Measurements from ENCODE around the gene CRY2. TPM values are rescaled to one million over a fixed set of nuclear protein-coding genes. Genes with fewer than 3 reads are reported as not detected.

The CRY2 gene
- total and polyA plus RNA-seq, 8 donors: 15.3 to 29.4 (median 20.7) TPM

DNA sequence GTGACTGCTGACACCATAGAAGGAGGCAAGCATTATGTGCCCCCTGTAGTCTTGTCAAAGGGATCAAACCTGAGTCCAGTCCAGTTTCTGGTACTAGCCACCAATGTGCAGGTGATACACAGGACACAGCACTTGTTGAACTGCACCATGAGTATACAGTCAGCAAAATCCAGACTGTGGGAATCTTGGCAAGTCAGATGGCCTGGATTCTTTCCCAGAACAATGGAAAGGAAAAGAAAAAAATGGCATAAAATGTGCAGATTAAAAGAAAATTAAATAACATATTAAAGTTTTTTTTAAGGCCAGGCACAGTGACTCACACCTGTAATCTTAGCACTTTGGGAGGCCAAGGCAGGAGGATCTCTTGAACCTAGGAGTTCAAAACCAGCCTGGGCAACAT is 16.8 kb downstream of the CRY2 start:
- Histone ChIP-seq H3K27me3 (no peaks in the 10 kb centered on the region), H3K9me3 (no peaks in the 10 kb centered on the region), H3K36me3 (peaks cover 0 to 76% (median 17%) of the 10 kb centered on the region in 3 donors), H3K27ac (no peak overlapping the region), H3K4me3 (no peak overlapping the region), H3K4me1 (peaks cover 5 to 10% (median 6%) of the 10 kb centered on the region in 3 donors)
- ATAC-seq (no peak), FAIRE-seq (no peak), DNase-seq (no peak)
- TF ChIP-seq, protein P1, sequence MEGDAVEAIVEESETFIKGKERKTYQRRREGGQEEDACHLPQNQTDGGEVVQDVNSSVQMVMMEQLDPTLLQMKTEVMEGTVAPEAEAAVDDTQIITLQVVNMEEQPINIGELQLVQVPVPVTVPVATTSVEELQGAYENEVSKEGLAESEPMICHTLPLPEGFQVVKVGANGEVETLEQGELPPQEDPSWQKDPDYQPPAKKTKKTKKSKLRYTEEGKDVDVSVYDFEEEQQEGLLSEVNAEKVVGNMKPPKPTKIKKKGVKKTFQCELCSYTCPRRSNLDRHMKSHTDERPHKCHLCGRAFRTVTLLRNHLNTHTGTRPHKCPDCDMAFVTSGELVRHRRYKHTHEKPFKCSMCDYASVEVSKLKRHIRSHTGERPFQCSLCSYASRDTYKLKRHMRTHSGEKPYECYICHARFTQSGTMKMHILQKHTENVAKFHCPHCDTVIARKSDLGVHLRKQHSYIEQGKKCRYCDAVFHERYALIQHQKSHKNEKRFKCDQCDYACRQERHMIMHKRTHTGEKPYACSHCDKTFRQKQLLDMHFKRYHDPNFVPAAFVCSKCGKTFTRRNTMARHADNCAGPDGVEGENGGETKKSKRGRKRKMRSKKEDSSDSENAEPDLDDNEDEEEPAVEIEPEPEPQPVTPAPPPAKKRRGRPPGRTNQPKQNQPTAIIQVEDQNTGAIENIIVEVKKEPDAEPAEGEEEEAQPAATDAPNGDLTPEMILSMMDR (IDR thresholded peaks at IDR 0.05): no peak
- intact Hi-C loops (cut with DNase I): loop anchor here in 1 of 3 donors (10.0 kb wide), 1 partner anchor 51 kb away; the partner anchor contains the start of gene PEX16

DNA sequence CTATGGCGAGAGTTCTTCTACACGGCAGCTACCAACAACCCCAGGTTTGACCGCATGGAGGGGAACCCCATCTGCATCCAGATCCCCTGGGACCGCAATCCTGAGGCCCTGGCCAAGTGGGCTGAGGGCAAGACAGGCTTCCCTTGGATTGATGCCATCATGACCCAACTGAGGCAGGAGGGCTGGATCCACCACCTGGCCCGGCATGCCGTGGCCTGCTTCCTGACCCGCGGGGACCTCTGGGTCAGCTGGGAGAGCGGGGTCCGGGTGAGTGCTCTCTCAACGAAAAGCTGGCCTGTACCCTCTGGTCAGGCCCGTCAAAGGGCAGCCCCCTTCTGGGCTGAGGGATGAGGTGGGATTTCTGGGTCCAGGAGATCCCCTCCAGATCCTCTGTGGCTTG is 22.3 kb downstream of the CRY2 start:
- no peak overlapping the region for H3K27ac ChIP-seq
- H3K27me3 ChIP-seq: no peaks in the 10 kb centered on the region
- peaks cover 0 to 74% (median 32%) of the 10 kb centered on the region in 3 donors for H3K36me3 ChIP-seq
- no peak for ATAC-seq
- TF ChIP-seq, protein P1 (IDR thresholded peaks at IDR 0.05): no peak
- no peak for DNase-seq
- 87 to 89% methylated on average over 12 of the region's 12 CpGs for WGBS, 2 donors
- H3K4me3 ChIP-seq: no peak overlapping the region
- no peaks in the 10 kb centered on the region for H3K4me1 ChIP-seq
- no peak for FAIRE-seq
- intact Hi-C loops (cut with DNase I): loop anchor here in 1 of 3 donors (10.0 kb wide), 1 partner anchor 45 kb away; the partner anchor contains the start of gene PEX16
- no peaks in the 10 kb centered on the region for H3K9me3 ChIP-seq

DNA sequence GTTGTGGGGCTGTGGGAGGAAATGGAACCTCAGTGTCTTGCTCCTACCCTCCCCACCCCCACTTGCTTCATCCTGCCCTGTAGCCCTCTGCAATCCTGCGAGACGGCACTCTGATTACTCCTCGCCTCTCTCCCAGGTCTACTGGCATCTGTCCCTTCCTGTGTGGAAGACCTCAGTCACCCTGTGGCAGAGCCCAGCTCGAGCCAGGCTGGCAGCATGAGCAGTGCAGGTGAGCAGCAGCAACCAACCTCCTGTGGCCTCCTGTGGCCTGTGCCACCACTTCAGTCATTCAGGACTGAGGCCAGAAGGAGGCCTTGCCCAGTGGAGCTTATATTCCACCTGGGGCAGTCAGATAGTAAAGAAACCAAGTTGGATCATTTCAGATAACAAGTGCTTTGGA is 23.4 kb downstream of the CRY2 start:
- 87 to 94% methylated on average over 4 of the region's 4 CpGs for WGBS, 2 donors
- no peak overlapping the region for H3K27ac ChIP-seq
- intact Hi-C loops (cut with DNase I): loop anchor here in 1 of 3 donors (10.0 kb wide), 1 partner anchor 134 kb away; no protein-coding TSS in a partner anchor
- H3K27me3 ChIP-seq: no peaks in the 10 kb centered on the region
- no peaks in the 10 kb centered on the region for H3K4me1 ChIP-seq
- DNase-seq (no peak), FAIRE-seq (no peak), ATAC-seq (no peak)
- peaks cover 0 to 69% (median 32%) of the 10 kb centered on the region in 3 donors for H3K36me3 ChIP-seq
- no peak overlapping the region for H3K4me3 ChIP-seq
- H3K9me3 ChIP-seq: no peaks in the 10 kb centered on the region
- TF ChIP-seq, protein P1 (IDR thresholded peaks at IDR 0.05): no peak

DNA sequence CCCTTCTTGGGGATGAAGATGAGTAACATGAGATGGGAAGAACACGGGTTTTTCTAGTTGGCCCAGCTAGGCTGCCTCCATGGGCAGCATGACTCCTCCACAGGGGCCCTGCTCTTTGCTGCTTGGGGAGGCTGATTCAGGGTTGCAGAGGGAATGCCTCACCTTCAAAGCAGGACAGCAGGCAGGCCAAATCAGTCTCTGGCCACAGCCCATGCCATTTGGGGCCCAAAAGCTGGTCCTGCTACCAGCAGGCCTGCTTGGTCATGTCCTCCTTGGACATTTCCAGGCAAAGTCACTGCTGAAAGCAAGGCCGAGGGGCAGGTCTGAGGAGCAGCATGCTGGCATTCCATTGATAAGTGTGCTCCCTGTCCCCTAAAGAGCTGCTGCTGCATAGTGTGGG is 24.4 kb downstream of the CRY2 start:
- WGBS, 2 donors: 93 to 94% methylated on average over 2 of the region's 2 CpGs
- no peak for FAIRE-seq
- Histone ChIP-seq H3K4me3 (no peak overlapping the region), H3K27ac (no peak overlapping the region), H3K27me3 (no peaks in the 10 kb centered on the region), H3K4me1 (no peaks in the 10 kb centered on the region), H3K9me3 (no peaks in the 10 kb centered on the region), H3K36me3 (peaks cover 0 to 66% (median 32%) of the 10 kb centered on the region in 3 donors)
- TF ChIP-seq, protein P1 (IDR thresholded peaks at IDR 0.05): no peak
- ATAC-seq: no peak
- no peak for DNase-seq
- intact Hi-C loops (cut with DNase I): loop anchor here in 1 of 3 donors (10.0 kb wide), 1 partner anchor 133 kb away; no protein-coding TSS in a partner anchor

DNA sequence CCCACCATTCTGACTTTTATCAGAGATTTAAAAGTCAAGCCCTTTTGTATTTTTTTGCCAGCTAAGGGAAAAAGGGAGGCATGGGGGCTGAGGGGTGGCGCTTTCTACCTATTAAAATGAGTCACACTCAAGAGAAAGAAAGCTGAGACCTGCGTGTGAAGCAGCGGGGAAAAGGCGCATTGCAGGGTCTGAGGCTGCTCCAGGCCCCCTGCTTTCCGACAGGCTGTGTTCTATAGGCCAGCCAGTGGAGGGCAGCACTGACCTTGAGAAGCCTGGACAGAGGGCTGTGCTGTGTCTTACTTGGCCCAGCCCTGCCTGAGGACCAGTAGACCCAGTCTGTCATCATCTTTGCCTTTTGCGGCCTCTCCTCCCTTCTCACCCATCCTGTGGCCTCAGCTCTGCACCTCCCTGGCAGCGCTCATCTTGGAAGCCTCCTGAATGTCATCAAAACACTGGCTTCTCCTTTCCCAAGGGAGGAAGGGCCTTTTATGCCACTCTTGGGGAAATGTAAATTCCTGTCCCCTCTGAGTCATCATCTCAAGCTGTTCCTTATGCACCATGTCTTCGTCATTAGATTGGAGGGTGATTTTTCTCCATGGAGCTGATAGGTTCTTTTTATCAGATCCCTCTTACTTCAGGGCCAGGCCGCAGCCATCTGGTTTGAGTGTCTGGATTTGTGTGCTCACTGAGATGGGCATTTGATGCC is 25.5 kb downstream of the CRY2 start:
- ATAC-seq (peak; percentile 72 to 97 (median 92)), DNase-seq (peak in 3 of 6 donors; percentile 42 to 75 (median 66)), FAIRE-seq (no peak)
- Histone ChIP-seq H3K36me3 (peaks cover 0 to 56% (median 32%) of the 10 kb centered on the region in 3 donors), H3K27me3 (no peaks in the 10 kb centered on the region), H3K9me3 (no peaks in the 10 kb centered on the region), H3K27ac (no peak overlapping the region), H3K4me3 (no peak overlapping the region), H3K4me1 (no peaks in the 10 kb centered on the region)
- intact Hi-C loops (cut with DNase I): loop anchor here in 1 of 3 donors (10.0 kb wide), 1 partner anchor 132 kb away; no protein-coding TSS in a partner anchor
- 68 to 80% methylated on average over 9 of the region's 9 CpGs for WGBS, 2 donors
- TF ChIP-seq, protein P1 (IDR thresholded peaks at IDR 0.05): peak; percentile 20 to 40 (median 37)

Measured in pancreas (tissue), 10 donors.